ENCODE results near the gene FNTB.

GRCh38 chr14:64987438-64987767 lies 708 bp downstream of the FNTB start:
- TF ChIP-seq CTCF (IDR thresholded peaks at IDR 0.05) (no peak), POLR2A (IDR thresholded peaks at IDR 0.05) (no peak), EP300 (IDR thresholded peaks at IDR 0.05) (no peak)

All from suprapubic skin (tissue), 3 donors.